Endodermal cell (in vitro differentiated cells): ENCODE data around the gene STRADB. TPM values are rescaled to one million over a fixed set of nuclear protein-coding genes. Genes with fewer than 3 reads are reported as not detected.
"Not testable (repeated sequence)": the region's sequence is repeated elsewhere in the genome, so short reads cannot be mapped to it uniquely, and the experiment has no call there.

Source experiments
- DNase-seq: peaks from one replicate; pipeline ENCODE4 v3.0.0-alpha.2; 2017
- H3K27ac ChIP-seq: 2 replicates; pipeline ENCODE4 v1.5.1; 2013; ENCODE audit warnings: mild to moderate bottlenecking, low read depth, low read length, moderate library complexity
- H3K27me3 ChIP-seq: 2 replicates; pipeline ENCODE4 v1.6.1; 2013; ENCODE audit warnings: mild to moderate bottlenecking, low read length, moderate library complexity; ENCODE audit not compliant: insufficient read depth, control insufficient read depth, poor library complexity, severe bottlenecking
- H3K36me3 ChIP-seq: 2 replicates; pipeline ENCODE4 v1.7.0; 2013; ENCODE audit warnings: mild to moderate bottlenecking, low read length, moderate library complexity; ENCODE audit not compliant: control insufficient read depth, insufficient read depth
- H3K4me1 ChIP-seq: one replicate; pipeline ENCODE4 v1.7.0; 2013; ENCODE audit warnings: low read length; ENCODE audit not compliant: control insufficient read depth, insufficient read depth
- H3K4me3 ChIP-seq: 2 replicates; pipeline ENCODE4 v1.5.1; 2013; ENCODE audit warnings: mild to moderate bottlenecking, low read length, moderate library complexity
- H3K9ac ChIP-seq: 2 replicates; pipeline ENCODE4 v1.6.1; 2013; ENCODE audit warnings: mild to moderate bottlenecking, low read length, moderate library complexity; ENCODE audit not compliant: poor library complexity, severe bottlenecking; ENCODE audit errors: extremely low read depth
- H3K9me3 ChIP-seq: 2 replicates; pipeline ENCODE4 v1.6.1; 2013; ENCODE audit warnings: mild to moderate bottlenecking, low read length, moderate library complexity; ENCODE audit not compliant: control insufficient read depth
- H3K27ac Mint-ChIP-seq: 2 replicates; pipeline ENCODE4 v1.8.0; 2020; ENCODE audit warnings: mixed read lengths
- H3K27me3 Mint-ChIP-seq: 2 replicates; pipeline ENCODE4 v1.8.0; 2021; ENCODE audit warnings: mild to moderate bottlenecking, mixed read lengths; ENCODE audit not compliant: insufficient read depth
- H3K36me3 Mint-ChIP-seq: 2 replicates; pipeline ENCODE4 v1.8.0; 2020; ENCODE audit warnings: low read depth, mixed read lengths
- H3K4me1 Mint-ChIP-seq: 2 replicates; pipeline ENCODE4 v1.8.0; 2020; ENCODE audit warnings: mixed read lengths
- H3K4me3 Mint-ChIP-seq: 2 replicates; pipeline ENCODE4 v1.8.0; 2020; ENCODE audit warnings: mild to moderate bottlenecking, moderate library complexity, mixed read lengths
- H3K9me3 Mint-ChIP-seq: 2 replicates; pipeline ENCODE4 v1.8.0; 2020; ENCODE audit warnings: mild to moderate bottlenecking, mixed read lengths
- WGBS, 2 experiments: methylation state at CpG; one replicate each; pipeline versions ENCODE4 v1.1.5 to v1.1.7; 2013; ENCODE audit warnings: missing lambda C conversion rate in 2 of 2, mixed read lengths in 1 of 2; ENCODE audit not compliant: insufficient coverage in 1 of 2, insufficient read length in 1 of 2; 5-methylcytosine and 5-hydroxymethylcytosine counted together
- total RNA-seq, 2 donors: library from RNA; stranded (reverse); fragmentation: NEBNext Ultra II Directional in 1 of 2; extraction: Animal tissue kit (Norgen Biotek cat#: 25700) in 1 of 2; gene quantifications; 2 replicates in 1 of 2; 3 replicates in 1 of 2; pipeline ENCODE4 v1.2.1, GENCODE V29; 2021
- TF ChIP-seq, protein P1 (sequence below): fragments of 200-600 bp; sonication (generic); conservative IDR thresholded peaks from 2 replicates; pipeline ENCODE4 v1.5.0; 2021; ENCODE audit warnings: antibody characterized with exemption, mild to moderate bottlenecking

The STRADB gene
- total RNA-seq, 2 donors from 2014 or later = 39.7 to 50.1 TPM

DNA sequence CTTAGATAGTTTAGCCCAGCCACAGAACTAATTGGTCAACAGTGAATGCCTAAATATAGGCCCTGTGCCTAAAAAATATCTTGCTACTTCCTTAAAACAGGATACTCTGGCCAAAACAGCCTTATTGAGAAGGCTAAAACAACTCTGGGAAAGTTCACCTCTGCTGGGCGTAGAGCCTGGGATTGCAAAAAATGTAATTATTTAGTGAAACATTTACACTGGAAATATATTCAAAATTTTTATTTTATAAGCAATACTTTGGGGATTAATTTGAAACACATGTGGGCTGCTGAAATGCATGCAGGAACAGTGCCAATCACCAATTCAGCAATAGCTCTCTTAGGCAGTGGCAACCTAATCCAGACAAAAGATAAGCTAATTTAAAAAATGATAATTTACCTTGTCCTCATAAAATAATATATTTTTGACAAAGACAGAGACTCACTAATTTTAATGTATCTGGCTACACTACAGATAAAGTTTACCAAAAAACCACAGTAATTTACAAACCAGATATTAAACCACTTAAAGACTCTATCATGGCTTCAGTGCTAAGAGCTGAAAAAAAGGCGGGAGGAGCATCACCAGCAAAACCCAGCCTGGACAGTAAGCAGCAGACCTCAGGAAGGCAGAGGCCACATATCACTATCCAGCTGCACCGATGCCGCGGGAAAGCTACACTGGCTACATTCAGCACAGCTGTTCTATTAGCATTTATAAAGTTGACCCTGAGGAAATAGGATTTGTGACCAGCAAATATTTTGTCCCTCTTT, 18.7 kb upstream of the STRADB start:
- DNase-seq = no peak
- Mint-ChIP-seq H3K27ac (no peak overlapping the region), H3K27me3 (no peaks in the 10 kb centered on the region), H3K4me1 (peaks cover 13% of the 10 kb centered on the region), H3K36me3 (peaks cover 26% of the 10 kb centered on the region), H3K4me3 (no peak overlapping the region), H3K9me3 (peaks cover 35% of the 10 kb centered on the region)
- TF ChIP-seq, protein P1, sequence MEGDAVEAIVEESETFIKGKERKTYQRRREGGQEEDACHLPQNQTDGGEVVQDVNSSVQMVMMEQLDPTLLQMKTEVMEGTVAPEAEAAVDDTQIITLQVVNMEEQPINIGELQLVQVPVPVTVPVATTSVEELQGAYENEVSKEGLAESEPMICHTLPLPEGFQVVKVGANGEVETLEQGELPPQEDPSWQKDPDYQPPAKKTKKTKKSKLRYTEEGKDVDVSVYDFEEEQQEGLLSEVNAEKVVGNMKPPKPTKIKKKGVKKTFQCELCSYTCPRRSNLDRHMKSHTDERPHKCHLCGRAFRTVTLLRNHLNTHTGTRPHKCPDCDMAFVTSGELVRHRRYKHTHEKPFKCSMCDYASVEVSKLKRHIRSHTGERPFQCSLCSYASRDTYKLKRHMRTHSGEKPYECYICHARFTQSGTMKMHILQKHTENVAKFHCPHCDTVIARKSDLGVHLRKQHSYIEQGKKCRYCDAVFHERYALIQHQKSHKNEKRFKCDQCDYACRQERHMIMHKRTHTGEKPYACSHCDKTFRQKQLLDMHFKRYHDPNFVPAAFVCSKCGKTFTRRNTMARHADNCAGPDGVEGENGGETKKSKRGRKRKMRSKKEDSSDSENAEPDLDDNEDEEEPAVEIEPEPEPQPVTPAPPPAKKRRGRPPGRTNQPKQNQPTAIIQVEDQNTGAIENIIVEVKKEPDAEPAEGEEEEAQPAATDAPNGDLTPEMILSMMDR = no peak
- Histone ChIP-seq H3K9ac (no peak overlapping the region), H3K9me3 (peaks cover 22% of the 10 kb centered on the region), H3K27me3 (no peaks in the 10 kb centered on the region), H3K27ac (no peak overlapping the region), H3K4me1 (no peaks in the 10 kb centered on the region), H3K36me3 (peaks cover 3% of the 10 kb centered on the region), H3K4me3 (no peak overlapping the region)
- 87 to 90% methylated on average over 4 to 5 of the region's 5 CpGs for WGBS, 2 experiments

DNA sequence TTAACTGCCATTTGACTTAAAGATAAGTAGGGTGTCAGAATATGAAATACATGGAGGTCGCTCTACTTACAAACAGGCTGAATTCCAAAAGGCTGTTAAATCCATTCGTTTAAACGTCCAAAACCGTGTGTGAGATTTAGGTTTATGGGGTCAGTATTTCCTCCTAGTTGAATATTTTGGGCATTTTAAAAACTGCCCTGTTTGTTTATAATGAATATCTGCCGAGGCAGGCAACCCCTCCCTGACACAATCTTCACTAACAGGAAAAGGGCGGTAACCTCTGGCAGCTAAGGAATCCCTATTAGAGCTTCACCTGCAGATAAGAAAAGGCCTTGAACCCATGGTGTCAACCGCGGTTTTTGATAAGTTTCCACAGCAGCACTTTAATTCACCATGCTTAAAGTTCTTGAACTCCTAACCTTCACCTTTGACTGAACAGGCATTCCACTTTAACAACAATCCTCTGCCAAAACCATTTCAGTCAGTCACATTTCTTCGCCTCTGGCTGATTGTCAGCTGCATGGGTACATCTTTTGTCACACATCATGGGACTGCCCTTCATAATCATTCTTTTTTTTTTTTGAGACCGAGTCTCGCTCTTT, 18.0 kb upstream of the STRADB start:
- peaks cover 15% of the 10 kb centered on the region for H3K4me1 Mint-ChIP-seq
- TF ChIP-seq, protein P1 = no peak
- peaks cover 26% of the 10 kb centered on the region for H3K36me3 Mint-ChIP-seq
- no peak overlapping the region for H3K4me3 Mint-ChIP-seq
- no peaks in the 10 kb centered on the region for H3K27me3 Mint-ChIP-seq
- Histone ChIP-seq H3K4me3 (no peak overlapping the region), H3K4me1 (no peaks in the 10 kb centered on the region), H3K27me3 (no peaks in the 10 kb centered on the region), H3K9ac (no peak overlapping the region), H3K9me3 (peaks cover 22% of the 10 kb centered on the region), H3K36me3 (peaks cover 3% of the 10 kb centered on the region), H3K27ac (no peak overlapping the region)
- H3K9me3 Mint-ChIP-seq = peaks cover 30% of the 10 kb centered on the region
- H3K27ac Mint-ChIP-seq = no peak overlapping the region
- DNase-seq = no peak
- 74 to 80% methylated on average over 10 to 11 of the region's 11 CpGs for WGBS, 2 experiments

DNA sequence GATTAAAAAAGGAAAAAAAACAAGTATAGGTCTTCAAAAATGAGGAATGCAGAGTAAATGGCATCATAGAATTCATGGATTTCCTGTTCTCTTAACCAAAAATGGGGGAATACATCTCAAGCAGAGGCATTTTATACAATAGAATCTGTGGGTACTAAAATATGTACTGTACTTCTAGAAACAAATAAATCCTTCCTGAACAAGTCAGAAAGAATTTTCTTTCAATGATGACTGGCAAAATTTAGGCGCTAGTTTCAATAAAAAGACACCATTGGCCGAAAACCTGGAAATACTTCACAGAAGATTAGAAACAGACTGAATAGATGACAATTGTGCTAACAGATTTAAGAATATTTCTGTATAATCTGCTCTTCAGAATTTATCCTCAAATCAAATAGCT, 15.4 kb upstream of the STRADB start:
- Mint-ChIP-seq H3K36me3 (peaks cover 8% of the 10 kb centered on the region), H3K27ac (no peak overlapping the region), H3K9me3 (peaks cover 4% of the 10 kb centered on the region), H3K4me1 (peaks cover 27% of the 10 kb centered on the region), H3K27me3 (no peaks in the 10 kb centered on the region), H3K4me3 (no peak overlapping the region)
- peaks cover 3% of the 10 kb centered on the region for H3K4me1 ChIP-seq
- H3K27ac ChIP-seq = no peak overlapping the region
- TF ChIP-seq, protein P1 = no peak
- no peak for DNase-seq
- peaks cover 6% of the 10 kb centered on the region for H3K9me3 ChIP-seq
- no peaks in the 10 kb centered on the region for H3K27me3 ChIP-seq
- H3K9ac ChIP-seq = no peak overlapping the region
- H3K36me3 ChIP-seq = peaks cover 3% of the 10 kb centered on the region
- no peak overlapping the region for H3K4me3 ChIP-seq
- 93 to 100% methylated on average over 1 to 2 of the region's 2 CpGs for WGBS, 2 experiments

DNA sequence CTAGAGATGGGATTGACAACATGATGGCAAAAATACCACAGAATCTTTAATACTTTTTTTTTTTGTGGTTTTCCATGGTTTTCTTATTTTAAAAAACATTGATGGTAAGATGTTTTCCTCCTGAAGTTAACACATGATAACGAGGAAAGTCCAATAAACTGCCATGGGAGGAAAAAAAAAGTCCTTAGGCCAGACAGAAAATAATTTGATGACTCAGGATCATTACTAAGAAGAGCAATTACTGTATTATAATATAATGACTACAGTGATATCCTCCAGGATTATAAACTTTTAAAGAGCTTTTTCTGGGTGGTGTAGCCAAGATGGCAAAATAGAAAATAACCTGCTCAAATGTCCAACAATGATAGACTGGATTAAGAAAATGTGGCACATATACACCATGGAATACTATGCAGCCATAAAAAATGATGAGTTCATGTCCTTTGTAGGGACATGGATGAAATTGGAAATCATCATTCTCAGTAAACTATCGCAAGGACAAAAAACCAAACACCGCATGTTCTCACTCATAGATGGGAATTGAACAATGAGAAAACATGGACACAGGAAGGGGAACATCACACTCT, 12.1 kb upstream of the STRADB start:
- DNase-seq, H3K36me3 ChIP-seq, H3K27me3 ChIP-seq, H3K4me1 ChIP-seq, H3K4me3 Mint-ChIP-seq, H3K27me3 Mint-ChIP-seq, H3K9me3 ChIP-seq, H3K9me3 Mint-ChIP-seq, H3K27ac ChIP-seq, H3K9ac ChIP-seq, H3K27ac Mint-ChIP-seq, H3K4me3 ChIP-seq, H3K36me3 Mint-ChIP-seq: not testable (repeated sequence)
- H3K4me1 Mint-ChIP-seq = peaks cover 14% of the 10 kb centered on the region
- WGBS, 2 experiments = 90 to 100% methylated on average over 1 of the region's 3 CpGs
